ENCODE data around the gene SLC6A14. TPM values are rescaled to one million over a fixed set of nuclear protein-coding genes. Genes with fewer than 3 reads are reported as not detected.

The SLC6A14 gene
- total RNA-seq: not detected

GRCh38 chrX:116436358-116436816 is at the start of gene SLC6A14:
Gene SLC6A14 (plus strand): TSS chrX:116436606. CDS start chrX:116436710, 104 bp downstream.
- ATAC-seq (ENCODE audit: low FRiP score) (no peak), DNase-seq (ENCODE audit: low spot score) (no peak)
- TF ChIP-seq CTCF (IDR thresholded peaks at IDR 0.05): no peak

GRCh38 chrX:116395752-116396151 is 40.7 kb upstream of the SLC6A14 start:
- no peak for TF ChIP-seq CTCF (IDR thresholded peaks at IDR 0.05)
- ATAC-seq (ENCODE audit: low FRiP score) (no peak), DNase-seq (ENCODE audit: low spot score) (no peak)

- ATAC-seq (ENCODE audit: low FRiP score): no peak
- TF ChIP-seq CTCF (IDR thresholded peaks at IDR 0.05): no peak
- DNase-seq (ENCODE audit: low spot score): no peak
Measured at GRCh38 chrX:116399681-116400080, 36.7 kb upstream of the SLC6A14 start.

GRCh38 chrX:116409219-116409618 is 27.2 kb upstream of the SLC6A14 start:
- DNase-seq (ENCODE audit: low spot score) (no peak), ATAC-seq (ENCODE audit: low FRiP score) (no peak)
- no peak for TF ChIP-seq CTCF (IDR thresholded peaks at IDR 0.05)

GRCh38 chrX:116413273-116413672 is 23.1 kb upstream of the SLC6A14 start:
- TF ChIP-seq CTCF (IDR thresholded peaks at IDR 0.05): no peak
- ATAC-seq (ENCODE audit: low FRiP score): no peak
- DNase-seq (ENCODE audit: low spot score): no peak

- no peak for TF ChIP-seq CTCF (IDR thresholded peaks at IDR 0.05)
- ATAC-seq (ENCODE audit: low FRiP score): no peak
Measured at GRCh38 chrX:116417214-116417613, 19.2 kb upstream of the SLC6A14 start.

GRCh38 chrX:116417968-116418367 is 18.4 kb upstream of the SLC6A14 start:
- no peak for ATAC-seq (ENCODE audit: low FRiP score)

More at GRCh38 chrX:116417214-116417613, 19.2 kb upstream of the SLC6A14 start:
- no peak for DNase-seq (ENCODE audit: low spot score)

More at GRCh38 chrX:116417968-116418367, 18.4 kb upstream of the SLC6A14 start:
- TF ChIP-seq CTCF (IDR thresholded peaks at IDR 0.05): no peak
- no peak for DNase-seq (ENCODE audit: low spot score)
